H4 (cell line): Measurements from ENCODE around the gene MYH11. TPM values are rescaled to one million over a fixed set of nuclear protein-coding genes. Genes with fewer than 3 reads are reported as not detected.
"Not testable (repeated sequence)": the region's sequence is repeated elsewhere in the genome, so short reads cannot be mapped to it uniquely, and the experiment has no call there.

Experiments
- DNase-seq: peaks from one replicate; pipeline ENCODE4 v3.0.0-alpha.2; 2015; ENCODE audit warnings: low spot score
- total RNA-seq: library from RNA; depleted of rRNA; stranded (reverse); fragments of >200 nt; shearing (Covaris generic); gene quantifications from 2 replicates; pipeline ENCODE4 v1.2.3, GENCODE V29; 2014

MYH11 gene
- total RNA-seq, 1 experiment from 2014 or later, result not detected

DNA sequence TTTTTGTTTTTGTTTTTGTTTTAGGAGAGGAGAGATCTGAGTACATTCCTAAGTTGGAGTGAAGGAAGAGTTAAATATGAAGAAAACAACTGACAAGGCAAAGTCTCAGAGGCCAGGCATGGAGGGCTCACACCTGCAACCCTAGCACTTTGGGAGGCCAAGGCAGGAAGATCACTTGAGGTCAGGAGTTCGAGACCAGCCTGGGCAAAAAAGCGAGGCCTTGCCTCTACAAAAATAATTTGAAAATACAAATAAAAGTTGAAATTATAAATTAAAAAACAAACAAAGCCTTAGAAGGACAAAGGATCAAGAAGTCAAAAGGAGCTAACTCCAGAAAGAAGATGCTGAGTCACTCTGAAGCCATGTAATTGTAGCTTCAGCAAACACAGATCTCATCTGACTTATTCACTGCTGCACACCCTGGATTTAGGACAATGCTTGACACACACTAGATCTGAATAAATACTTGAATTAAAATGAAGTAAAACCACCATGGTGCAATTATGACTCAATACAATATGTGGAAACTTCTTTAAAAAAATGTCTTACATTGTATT, 22.5 kb upstream of the MYH11 start:
- DNase-seq, result peak; percentile 69

DNA sequence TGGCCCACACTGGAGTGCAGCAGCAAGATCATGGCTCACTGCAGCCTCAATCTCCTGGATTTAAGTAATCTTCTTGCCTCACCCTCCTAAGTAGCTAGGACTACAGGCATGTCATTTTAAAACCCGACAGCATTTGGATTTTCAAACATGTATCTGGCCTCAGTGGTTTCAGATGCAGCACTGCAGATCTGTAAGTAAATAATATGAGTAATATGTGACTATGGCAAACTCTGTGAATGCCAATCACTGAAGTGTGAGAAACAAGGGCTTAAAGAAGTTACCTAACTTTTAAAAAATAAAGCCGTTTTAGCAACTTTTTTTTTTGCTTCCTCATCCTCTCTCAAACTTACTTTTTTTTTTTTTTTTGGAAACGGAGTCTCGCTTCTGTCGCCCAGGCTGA, 19.7 kb upstream of the MYH11 start:
- DNase-seq, result no peak

GRCh38 chr16:15874745-15875314, 18.0 kb upstream of the MYH11 start:
- DNase-seq, result peak; percentile 54

GRCh38 chr16:15873737-15874136, 16.9 kb upstream of the MYH11 start:
- no peak for DNase-seq

GRCh38 chr16:15873301-15873700, 16.5 kb upstream of the MYH11 start:
- no peak for DNase-seq

- no peak for DNase-seq
Measured at GRCh38 chr16:15870011-15870410, 13.2 kb upstream of the MYH11 start.

GRCh38 chr16:15866451-15866850, 9.6 kb upstream of the MYH11 start:
- no peak for DNase-seq

- DNase-seq, result no peak
Measured at GRCh38 chr16:15865742-15866141, 8.9 kb upstream of the MYH11 start.

DNA sequence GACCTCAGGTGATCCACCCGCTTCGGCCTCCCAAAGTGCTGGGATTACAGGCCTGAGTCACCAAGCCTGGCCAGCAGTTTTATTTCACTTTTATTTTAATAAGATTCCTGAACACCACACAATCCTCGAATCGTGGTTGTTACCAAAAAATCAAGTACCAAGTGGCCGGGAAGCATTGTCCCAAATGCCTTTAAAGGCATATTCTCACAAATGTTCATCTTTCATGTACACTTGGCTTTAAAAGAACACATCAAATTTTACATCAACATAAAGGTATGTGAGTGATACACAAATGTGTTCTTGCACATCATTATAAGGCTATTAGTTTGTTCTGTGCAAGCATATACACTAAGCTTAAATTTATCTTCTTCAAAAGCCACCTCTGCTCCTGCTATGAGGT, 8.1 kb upstream of the MYH11 start:
- no peak for DNase-seq

GRCh38 chr16:15861996-15862395, 5.2 kb upstream of the MYH11 start:
- DNase-seq, result no peak

DNA sequence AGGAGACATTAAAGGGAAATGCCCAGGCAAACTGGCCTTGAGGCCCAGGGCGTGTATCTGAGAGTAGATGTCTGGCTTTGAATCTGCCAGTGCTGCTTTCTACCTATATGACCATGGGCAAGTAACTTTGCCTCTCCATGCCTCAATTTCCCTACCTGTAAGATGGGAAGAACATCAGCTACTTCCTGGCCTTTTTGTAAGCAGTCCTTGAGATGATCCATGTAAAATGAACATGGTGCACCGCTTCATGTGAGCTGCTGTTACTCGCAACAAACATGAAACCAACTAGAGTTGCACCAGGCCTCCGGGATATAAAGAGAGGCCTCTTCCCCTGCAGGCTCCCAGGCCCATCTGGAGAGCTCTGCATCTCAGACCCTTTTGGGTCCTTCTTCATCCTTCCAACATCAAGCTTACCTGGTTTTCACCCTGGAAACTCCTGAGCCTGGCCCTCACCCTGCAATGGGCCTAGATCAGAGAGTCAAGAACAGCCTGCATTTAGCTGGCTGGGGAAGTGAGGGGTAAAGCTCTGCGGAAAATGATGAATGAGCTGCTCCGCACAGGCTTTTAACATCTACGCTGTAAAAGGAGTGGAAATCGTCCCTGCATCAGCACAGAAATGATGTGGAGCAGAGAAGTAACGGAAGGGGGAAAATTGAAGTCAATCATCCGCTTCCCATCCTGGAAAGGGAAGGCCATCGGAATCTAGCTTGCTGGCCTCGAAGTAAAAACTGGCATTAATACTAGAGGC, 2.3 kb upstream of the MYH11 start:
- no peak for DNase-seq

- no peak for DNase-seq
Measured at GRCh38 chr16:15857724-15858560, 1.1 kb upstream of the MYH11 start.

- DNase-seq, result no peak
Measured at GRCh38 chr16:15856182-15856581, 646 bp downstream of the MYH11 start.

- DNase-seq, result no peak
Measured at GRCh38 chr16:15855704-15856003, 1.2 kb downstream of the MYH11 start.

- no peak for DNase-seq
Measured at GRCh38 chr16:15854906-15855703, 1.7 kb downstream of the MYH11 start.

DNA sequence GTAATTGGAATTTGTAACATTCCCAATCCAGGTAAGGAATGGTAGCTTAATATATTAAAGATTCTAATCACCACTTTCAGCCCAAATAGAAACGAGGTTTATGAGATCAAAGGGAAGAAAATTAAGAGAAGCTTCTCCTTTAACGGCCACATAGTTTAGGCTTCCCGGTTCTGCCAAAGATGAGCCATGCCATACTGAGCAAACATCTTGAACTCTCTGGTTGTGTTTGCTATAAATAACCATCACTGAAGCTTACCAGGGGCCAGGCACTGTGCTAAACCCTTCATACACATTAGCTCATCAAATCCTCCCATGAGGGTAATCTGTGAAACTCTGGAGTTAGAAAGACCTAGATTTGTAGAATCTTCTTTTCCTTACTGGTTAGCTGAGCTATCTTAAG, 2.8 kb downstream of the MYH11 start:
- no peak for DNase-seq

GRCh38 chr16:15853021-15853420, 3.8 kb downstream of the MYH11 start:
- no peak for DNase-seq

- DNase-seq, result not testable (repeated sequence)
Measured at GRCh38 chr16:15850555-15850954, 6.3 kb downstream of the MYH11 start.

- DNase-seq, result no peak
Measured at GRCh38 chr16:15849209-15849981, 7.4 kb downstream of the MYH11 start.

DNA sequence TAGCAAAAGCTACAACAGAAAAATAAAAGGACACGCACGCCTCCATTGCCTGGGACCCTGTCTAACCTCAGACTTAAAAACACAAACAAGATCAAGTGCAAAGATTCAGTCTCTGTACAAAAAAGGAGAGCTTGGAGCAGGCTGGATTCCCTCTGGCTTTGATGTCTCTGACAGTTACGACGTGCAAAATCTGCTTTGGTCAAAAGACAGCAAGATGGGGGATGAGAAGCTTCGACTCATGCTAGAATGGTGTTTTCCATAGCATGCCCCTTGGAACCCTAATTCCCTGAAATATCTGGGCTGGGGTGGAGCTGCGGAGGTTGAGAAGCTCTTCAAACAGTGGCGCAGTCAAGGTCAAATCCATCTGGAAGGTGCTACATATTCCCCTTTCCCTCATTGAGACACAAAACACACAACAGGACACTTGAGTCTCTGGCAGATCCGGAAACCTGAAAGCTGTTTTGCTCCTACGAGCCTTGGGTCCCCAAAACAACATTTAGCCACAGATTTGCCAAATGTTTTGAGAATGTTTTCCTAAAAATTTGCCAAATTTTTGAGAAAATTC, 9.1 kb downstream of the MYH11 start:
- DNase-seq, result no peak

GRCh38 chr16:15846510-15846909, 10.3 kb downstream of the MYH11 start:
- no peak for DNase-seq
